Smooth muscle cell of the coronary artery (primary cell): ENCODE results near the gene LY9. TPM values are rescaled to one million over a fixed set of nuclear protein-coding genes. Genes with fewer than 3 reads are reported as not detected.

ENCODE experiments used
- total RNA-seq: library from RNA; depleted of rRNA; stranded (reverse); fragments of >200 nt; gene quantifications from 2 replicates; pipeline ENCODE4 v1.2.3, GENCODE V29; 2014; ENCODE audit warnings: low replicate concordance

LY9 gene, protein sequence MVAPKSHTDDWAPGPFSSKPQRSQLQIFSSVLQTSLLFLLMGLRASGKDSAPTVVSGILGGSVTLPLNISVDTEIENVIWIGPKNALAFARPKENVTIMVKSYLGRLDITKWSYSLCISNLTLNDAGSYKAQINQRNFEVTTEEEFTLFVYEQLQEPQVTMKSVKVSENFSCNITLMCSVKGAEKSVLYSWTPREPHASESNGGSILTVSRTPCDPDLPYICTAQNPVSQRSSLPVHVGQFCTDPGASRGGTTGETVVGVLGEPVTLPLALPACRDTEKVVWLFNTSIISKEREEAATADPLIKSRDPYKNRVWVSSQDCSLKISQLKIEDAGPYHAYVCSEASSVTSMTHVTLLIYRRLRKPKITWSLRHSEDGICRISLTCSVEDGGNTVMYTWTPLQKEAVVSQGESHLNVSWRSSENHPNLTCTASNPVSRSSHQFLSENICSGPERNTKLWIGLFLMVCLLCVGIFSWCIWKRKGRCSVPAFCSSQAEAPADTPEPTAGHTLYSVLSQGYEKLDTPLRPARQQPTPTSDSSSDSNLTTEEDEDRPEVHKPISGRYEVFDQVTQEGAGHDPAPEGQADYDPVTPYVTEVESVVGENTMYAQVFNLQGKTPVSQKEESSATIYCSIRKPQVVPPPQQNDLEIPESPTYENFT
- not detected in 2 replicates for total RNA-seq

DNA sequence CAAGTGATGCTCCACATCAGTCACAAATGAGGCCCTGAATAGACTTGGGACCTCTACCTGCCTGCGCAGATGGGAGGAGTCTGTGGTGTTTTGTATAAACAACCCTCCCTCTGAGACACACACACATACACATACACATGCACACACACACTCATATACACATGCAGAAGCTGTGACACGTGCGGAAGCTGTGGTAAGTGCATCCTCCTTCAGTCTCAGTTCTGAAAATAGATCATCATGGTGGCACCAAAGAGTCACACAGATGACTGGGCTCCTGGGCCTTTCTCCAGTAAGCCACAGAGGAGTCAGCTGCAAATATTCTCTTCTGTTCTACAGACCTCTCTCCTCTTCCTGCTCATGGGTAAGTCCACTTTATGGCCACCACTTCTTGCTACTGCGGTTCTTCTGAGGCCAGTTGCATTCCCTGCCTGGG is at the start of gene LY9:
Gene LY9 (plus strand): TSS at position 224 of the 433 bp plus-strand sequence. CDS start 14 bp downstream, at position 238.

DNA sequence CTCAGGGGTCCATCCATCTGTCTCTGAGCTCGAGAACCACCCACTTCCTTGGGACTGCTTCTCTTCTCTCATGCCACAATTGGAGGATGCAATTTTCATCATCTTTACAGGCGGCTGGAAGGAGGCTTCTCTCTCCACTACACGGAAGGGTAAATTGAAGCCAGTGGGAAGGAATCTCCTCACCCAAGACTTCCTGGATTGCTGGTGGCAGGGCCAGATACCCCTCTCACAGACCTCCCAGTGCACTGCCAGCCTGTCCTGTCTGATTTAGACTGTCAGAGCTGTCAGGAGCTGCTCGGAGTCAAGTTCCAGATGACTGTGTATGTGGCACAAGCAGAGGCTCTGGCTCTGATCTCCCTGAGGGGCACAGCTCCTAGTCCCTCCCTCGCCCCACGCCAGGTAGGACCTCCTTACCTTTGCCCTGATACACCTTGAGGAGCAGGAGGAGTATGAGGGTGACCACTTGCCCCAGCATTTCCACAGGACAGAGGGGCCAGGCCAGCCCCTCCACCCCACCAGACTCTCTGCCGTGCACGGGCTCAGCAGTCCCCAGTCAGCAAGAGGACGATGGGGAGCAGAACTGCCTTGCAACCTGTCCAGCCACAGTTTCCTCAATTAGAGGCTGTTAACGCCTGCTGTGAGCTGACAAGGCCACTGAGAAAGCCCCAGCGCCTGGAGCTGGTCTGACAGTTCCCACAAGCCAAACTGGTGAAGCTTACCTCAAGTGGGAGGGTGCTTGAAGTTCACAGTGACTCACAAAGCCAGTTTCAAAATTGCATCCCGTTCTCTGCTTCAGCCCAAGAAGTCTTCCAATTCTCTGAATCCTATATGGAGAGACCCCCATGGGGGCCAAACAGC is 66.5 kb downstream of the LY9 start, which contains the start of gene CD244:
Gene CD244 (minus strand): TSS at position 685 of the 858 bp plus-strand sequence. CDS start 210 bp downstream, at position 475.

Other genes with a start within 250 kb of the LY9 start
- gene CD84, start 216.7 kb upstream of the LY9 start, total RNA-seq: not detected in 2 replicates
- not detected in 2 replicates for gene SLAMF1, start 149.1 kb upstream of the LY9 start, total RNA-seq
- not detected in 2 replicates for gene CD48, start 84.4 kb upstream of the LY9 start, total RNA-seq
- not detected in 2 replicates for gene SLAMF7, start 56.9 kb upstream of the LY9 start, total RNA-seq
- 0.15 TPM in 1 of 2 replicates, not detected in the other for gene CD244, start 66.7 kb downstream of the LY9 start, total RNA-seq
- gene ITLN1, start 89.0 kb downstream of the LY9 start, total RNA-seq: 0.30 and 0.35 TPM in 2 replicates
- gene ITLN2, start 158.6 kb downstream of the LY9 start, total RNA-seq: 0.82 and 1.5 TPM in 2 replicates
- gene F11R, start 225.0 kb downstream of the LY9 start, total RNA-seq: 20.8 and 24.5 TPM in 2 replicates
- 1.5 and 15.6 TPM in 2 replicates for gene TSTD1, start 242.8 kb downstream of the LY9 start, total RNA-seq
- 83.1 and 162 TPM in 2 replicates for gene USF1, start 249.8 kb downstream of the LY9 start, total RNA-seq